Endothelial cell (in vitro differentiated cells): ENCODE measurements around the gene RAD50. TPM values are rescaled to one million over a fixed set of nuclear protein-coding genes. Genes with fewer than 3 reads are reported as not detected.
"Not testable (repeated sequence)": the region's sequence is repeated elsewhere in the genome, so short reads cannot be mapped to it uniquely, and the experiment has no call there.

ENCODE experiments used
- DNase-seq: peaks from one replicate; pipeline ENCODE4 v3.0.0; 2021; ENCODE audit warnings: low spot score
- H3K27ac Mint-ChIP-seq: one replicate; pipeline ENCODE4 v1.8.0; 2021; ENCODE audit warnings: mixed read lengths, inconsistent platforms; ENCODE audit not compliant: unreplicated experiment
- H3K27me3 Mint-ChIP-seq: one replicate; pipeline ENCODE4 v1.8.0; 2021; ENCODE audit warnings: mild to moderate bottlenecking, moderate library complexity, mixed read lengths, inconsistent platforms; ENCODE audit not compliant: unreplicated experiment
- H3K36me3 Mint-ChIP-seq: one replicate; pipeline ENCODE4 v1.8.0; 2021; ENCODE audit warnings: mild to moderate bottlenecking, low read depth, mixed read lengths, inconsistent platforms; ENCODE audit not compliant: unreplicated experiment
- H3K4me1 Mint-ChIP-seq: one replicate; pipeline ENCODE4 v1.8.0; 2021; ENCODE audit warnings: mild to moderate bottlenecking, mixed read lengths, inconsistent platforms; ENCODE audit not compliant: unreplicated experiment
- H3K4me3 Mint-ChIP-seq: one replicate; pipeline ENCODE4 v1.8.0; 2021; ENCODE audit warnings: mild to moderate bottlenecking, mixed read lengths, inconsistent platforms; ENCODE audit not compliant: unreplicated experiment
- H3K9me3 Mint-ChIP-seq: one replicate; pipeline ENCODE4 v1.8.0; 2021; ENCODE audit warnings: mixed read lengths, inconsistent platforms; ENCODE audit not compliant: unreplicated experiment
- long read RNA-seq: library from polyadenylated mRNA; unstranded; transcript quantifications from one replicate; pipeline ENCODE4 v2.0.0, GENCODE V29; 2020; ENCODE audit not compliant: unreplicated experiment
- total RNA-seq: library from RNA; stranded (reverse); fragmentation: NEBNext Ultra II Directional; extraction: Animal tissue kit (Norgen Biotek cat#: 25700); gene quantifications from one replicate; pipeline ENCODE4 v1.2.1, GENCODE V29; 2021; ENCODE audit not compliant: unreplicated experiment
- TF ChIP-seq, protein P1 (sequence below): fragments of 200-600 bp; sonication (generic); IDR thresholded peaks from one replicate; pipeline ENCODE4 v1.5.0; 2021; ENCODE audit warnings: antibody characterized with exemption; ENCODE audit not compliant: unreplicated experiment

Gene RAD50
- total RNA-seq: 20.0 TPM
- long read RNA-seq, partial matches to known transcripts: 9 of 10 reads
- long read RNA-seq, other reads (novel, unspliced or antisense): 1 of 10 reads

DNA sequence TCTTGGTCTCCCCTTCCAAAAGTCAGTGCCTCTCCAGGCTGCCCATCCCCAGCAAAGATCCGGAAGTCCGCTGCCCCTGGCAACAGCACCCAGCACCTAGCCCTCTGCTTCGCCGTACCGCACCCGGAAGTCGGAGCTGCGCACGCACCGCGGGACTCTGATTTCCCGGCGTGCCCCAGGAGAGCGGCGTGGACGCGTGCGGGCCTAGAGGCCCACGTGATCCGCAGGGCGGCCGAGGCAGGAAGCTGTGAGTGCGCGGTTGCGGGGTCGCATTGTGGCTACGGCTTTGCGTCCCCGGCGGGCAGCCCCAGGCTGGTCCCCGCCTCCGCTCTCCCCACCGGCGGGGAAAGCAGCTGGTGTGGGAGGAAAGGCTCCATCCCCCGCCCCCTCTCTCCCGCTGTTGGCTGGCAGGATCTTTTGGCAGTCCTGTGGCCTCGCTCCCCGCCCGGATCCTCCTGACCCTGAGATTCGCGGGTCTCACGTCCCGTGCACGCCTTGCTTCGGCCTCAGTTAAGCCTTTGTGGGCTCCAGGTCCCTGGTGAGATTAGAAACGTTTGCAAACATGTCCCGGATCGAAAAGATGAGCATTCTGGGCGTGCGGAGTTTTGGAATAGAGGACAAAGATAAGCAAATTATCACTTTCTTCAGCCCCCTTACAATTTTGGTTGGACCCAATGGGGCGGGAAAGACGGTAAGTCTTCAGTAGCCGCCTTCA lies at the start of gene RAD50:
Gene RAD50 (plus strand): TSS at position 215 of the 715 bp plus-strand sequence. CDS start 348 bp downstream, at position 563.
- H3K27ac Mint-ChIP-seq: peak within 1 kb of the TSS; percentile 93
- peaks cover 15% of the 10 kb centered on the region for H3K4me1 Mint-ChIP-seq
- no peaks in the 10 kb centered on the region for H3K27me3 Mint-ChIP-seq
- H3K36me3 Mint-ChIP-seq: no peaks in the 10 kb centered on the region
- TF ChIP-seq, protein P1, sequence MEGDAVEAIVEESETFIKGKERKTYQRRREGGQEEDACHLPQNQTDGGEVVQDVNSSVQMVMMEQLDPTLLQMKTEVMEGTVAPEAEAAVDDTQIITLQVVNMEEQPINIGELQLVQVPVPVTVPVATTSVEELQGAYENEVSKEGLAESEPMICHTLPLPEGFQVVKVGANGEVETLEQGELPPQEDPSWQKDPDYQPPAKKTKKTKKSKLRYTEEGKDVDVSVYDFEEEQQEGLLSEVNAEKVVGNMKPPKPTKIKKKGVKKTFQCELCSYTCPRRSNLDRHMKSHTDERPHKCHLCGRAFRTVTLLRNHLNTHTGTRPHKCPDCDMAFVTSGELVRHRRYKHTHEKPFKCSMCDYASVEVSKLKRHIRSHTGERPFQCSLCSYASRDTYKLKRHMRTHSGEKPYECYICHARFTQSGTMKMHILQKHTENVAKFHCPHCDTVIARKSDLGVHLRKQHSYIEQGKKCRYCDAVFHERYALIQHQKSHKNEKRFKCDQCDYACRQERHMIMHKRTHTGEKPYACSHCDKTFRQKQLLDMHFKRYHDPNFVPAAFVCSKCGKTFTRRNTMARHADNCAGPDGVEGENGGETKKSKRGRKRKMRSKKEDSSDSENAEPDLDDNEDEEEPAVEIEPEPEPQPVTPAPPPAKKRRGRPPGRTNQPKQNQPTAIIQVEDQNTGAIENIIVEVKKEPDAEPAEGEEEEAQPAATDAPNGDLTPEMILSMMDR: no peak
- H3K4me3 Mint-ChIP-seq: peak within 1 kb of the TSS; percentile 96
- H3K9me3 Mint-ChIP-seq: no peaks in the 10 kb centered on the region
- peak; percentile 77 for DNase-seq

DNA sequence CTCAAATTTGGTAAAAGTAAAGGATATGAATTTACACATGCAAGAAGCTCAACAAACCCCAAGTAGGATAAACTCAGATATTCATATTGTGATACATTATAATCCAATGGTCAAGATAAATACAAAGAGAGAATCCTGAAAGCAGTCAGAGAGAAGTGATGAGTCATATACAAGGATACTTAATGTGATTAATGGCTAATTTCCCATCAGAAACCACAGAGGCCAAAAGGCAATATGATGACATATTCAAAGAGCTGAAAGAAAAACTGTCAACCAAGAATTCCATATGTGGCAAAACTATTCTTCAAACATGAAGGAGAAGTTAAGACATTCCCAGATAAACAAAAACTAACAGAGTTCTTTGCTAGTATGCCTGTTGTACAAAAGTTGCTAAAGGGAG lies 46.7 kb upstream of the RAD50 start:
- no peak for DNase-seq
- peaks cover 2% of the 10 kb centered on the region for H3K27me3 Mint-ChIP-seq
- H3K36me3 Mint-ChIP-seq: no peaks in the 10 kb centered on the region
- no peaks in the 10 kb centered on the region for H3K4me1 Mint-ChIP-seq
- H3K4me3 Mint-ChIP-seq: no peak overlapping the region
- H3K9me3 Mint-ChIP-seq: no peaks in the 10 kb centered on the region
- no peak overlapping the region for H3K27ac Mint-ChIP-seq
- TF ChIP-seq, protein P1: no peak

DNA sequence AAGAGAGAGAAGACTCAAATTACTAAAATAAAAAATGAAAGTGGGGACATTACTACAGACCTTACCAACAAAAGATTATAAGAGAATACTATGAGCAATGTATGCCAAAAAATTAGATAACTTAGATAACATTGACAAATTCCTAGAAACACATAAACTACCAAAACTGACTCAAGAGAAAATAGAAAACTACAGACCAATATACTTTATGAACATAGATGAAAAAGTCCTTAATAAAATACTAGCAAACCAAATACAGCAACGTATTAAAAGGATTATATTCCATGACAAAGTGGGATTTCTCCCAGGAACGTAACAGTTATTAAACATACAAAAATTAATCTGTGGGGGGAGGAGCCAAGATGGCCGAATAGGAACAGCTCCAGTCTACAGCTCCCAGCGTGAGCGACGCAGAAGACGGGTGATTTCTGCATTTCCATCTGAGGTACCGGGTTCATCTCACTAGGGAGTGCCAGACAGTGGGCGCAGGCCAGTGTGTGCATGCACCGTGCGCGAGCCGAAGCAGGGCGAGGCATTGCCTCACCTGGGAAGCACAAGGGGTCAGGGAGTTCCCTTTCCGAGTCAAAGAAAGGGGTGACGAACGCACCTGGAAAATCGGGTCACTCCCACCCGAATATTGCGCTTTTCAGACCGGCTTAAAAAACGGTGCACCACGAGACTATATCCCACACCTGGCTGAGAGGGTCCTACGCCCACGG lies 43.0 kb upstream of the RAD50 start:
- not testable (repeated sequence) for H3K9me3 Mint-ChIP-seq, H3K4me3 Mint-ChIP-seq, H3K27me3 Mint-ChIP-seq, DNase-seq, H3K4me1 Mint-ChIP-seq, H3K27ac Mint-ChIP-seq, H3K36me3 Mint-ChIP-seq

DNA sequence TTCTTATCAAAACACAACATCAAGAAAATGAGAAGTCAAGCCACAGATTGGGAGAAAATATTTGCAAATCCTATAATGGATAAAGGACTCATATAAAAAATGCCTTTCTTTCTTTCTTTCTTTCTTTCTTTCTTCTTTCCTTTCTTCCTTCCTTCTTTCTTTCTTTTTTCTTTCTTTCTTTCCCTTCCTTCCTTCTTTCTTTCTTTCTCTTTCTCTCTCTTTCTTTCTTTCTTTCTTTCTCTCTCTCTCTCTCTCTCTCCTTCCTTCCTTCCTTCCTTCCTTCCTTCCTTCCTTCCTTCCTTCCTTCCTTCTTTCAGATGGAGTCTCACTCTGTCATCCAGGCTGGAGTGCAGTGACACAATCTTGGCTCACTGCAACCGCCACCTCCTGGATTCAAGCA lies 34.7 kb upstream of the RAD50 start:
- H3K4me1 Mint-ChIP-seq, DNase-seq, H3K36me3 Mint-ChIP-seq, H3K9me3 Mint-ChIP-seq, H3K27ac Mint-ChIP-seq, H3K4me3 Mint-ChIP-seq, H3K27me3 Mint-ChIP-seq: not testable (repeated sequence)

DNA sequence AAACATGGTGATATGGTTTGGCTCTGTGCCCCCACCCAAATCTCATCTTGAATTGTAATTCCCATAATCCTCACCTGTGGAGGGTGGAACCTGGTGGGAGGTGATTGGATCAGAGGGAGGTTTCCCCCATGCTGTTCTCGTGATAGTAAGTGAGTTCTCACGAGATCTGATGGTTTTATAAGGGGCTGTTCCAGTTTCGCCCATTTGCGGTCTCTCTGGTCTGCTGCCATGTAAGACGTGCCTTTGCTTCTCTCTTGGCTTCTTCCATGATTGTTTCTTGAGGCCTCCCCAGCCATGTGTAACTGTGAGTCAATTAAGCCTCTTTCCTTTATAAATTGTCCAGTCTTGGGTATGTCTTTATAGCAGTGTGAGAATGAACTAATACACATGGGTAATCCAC lies 31.9 kb upstream of the RAD50 start:
- DNase-seq, H3K4me3 Mint-ChIP-seq, H3K27ac Mint-ChIP-seq, H3K36me3 Mint-ChIP-seq, H3K27me3 Mint-ChIP-seq, H3K9me3 Mint-ChIP-seq: not testable (repeated sequence)
- H3K4me1 Mint-ChIP-seq: peaks cover 12% of the 10 kb centered on the region

DNA sequence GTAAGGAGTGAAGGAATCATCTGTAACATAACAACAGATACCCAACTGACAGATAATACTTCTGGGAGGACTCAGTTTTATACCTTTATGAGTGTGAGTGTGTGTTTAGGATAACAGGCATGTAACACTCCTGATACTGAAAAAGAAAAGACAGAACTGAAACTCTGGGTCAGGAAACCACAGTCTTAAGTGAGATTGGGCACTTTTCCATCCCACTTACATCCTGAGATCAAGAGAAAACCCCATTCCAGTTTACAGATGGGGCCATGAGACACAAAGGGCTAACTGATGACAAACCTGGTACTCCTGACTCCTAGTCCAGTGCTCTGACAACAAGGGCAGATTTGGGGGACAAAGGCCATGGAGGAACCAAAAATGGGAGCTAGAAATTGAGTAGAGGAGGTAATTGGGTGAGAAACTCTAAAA lies 31.5 kb upstream of the RAD50 start:
- Mint-ChIP-seq H3K9me3 (no peaks in the 10 kb centered on the region), H3K27ac (no peak overlapping the region), H3K36me3 (no peaks in the 10 kb centered on the region), H3K4me1 (peaks cover 12% of the 10 kb centered on the region), H3K27me3 (peaks cover 3% of the 10 kb centered on the region), H3K4me3 (no peak overlapping the region)
- DNase-seq: no peak
- TF ChIP-seq, protein P1: no peak
